ENCODE measurements around the gene MSANTD7.

MSANTD7 gene

GRCh38 chr10:14879124-14879927 lies 41.2 kb downstream of the MSANTD7 start:
- TF ChIP-seq TAF1 (IDR thresholded peaks at IDR 0.05; ENCODE audit: low read depth, low read length) (no peak), POLR2A (IDR thresholded peaks at IDR 0.05; ENCODE audit: low read depth, low read length) (no peak), PAX5 (IDR thresholded peaks at IDR 0.05; ENCODE audit: insufficient read depth, low read length, severe bottlenecking) (no peak), POLR2AphosphoS5 (IDR thresholded peaks at IDR 0.05; ENCODE audit: low read depth, low read length) (no peak), POU2F2 (IDR thresholded peaks at IDR 0.05; ENCODE audit: low read depth, low read length) (no peak), SPI1 (IDR thresholded peaks at IDR 0.05; ENCODE audit: low read depth, low read length) (no peak)
- FAIRE-seq: no peak
- peak; percentile 27 for DNase-seq (ENCODE audit: insufficient read length, low spot score)

DNA sequence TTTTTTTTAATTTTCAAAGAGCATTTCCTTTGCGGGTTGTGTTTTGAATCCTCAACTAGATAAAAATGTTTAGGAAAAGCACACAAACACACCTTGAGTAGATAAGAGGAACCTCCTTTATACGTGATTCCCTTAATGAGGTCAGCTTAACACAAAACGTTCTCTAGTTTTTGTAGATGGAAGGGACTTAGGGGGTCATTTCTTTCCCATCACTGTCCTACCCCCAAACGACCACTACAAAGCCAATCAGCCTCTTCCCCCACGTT lies 41.8 kb downstream of the MSANTD7 start:
- no peak for TF ChIP-seq POLR2A (IDR thresholded peaks at IDR 0.05; ENCODE audit: low read depth, low read length)
- no peak for TF ChIP-seq SPI1 (IDR thresholded peaks at IDR 0.05; ENCODE audit: low read depth, low read length)
- no peak for TF ChIP-seq POU2F2 (IDR thresholded peaks at IDR 0.05; ENCODE audit: low read depth, low read length)
- TF ChIP-seq TAF1 (IDR thresholded peaks at IDR 0.05; ENCODE audit: low read depth, low read length): no peak
- TF ChIP-seq POLR2AphosphoS5 (IDR thresholded peaks at IDR 0.05; ENCODE audit: low read depth, low read length): no peak
- TF ChIP-seq PAX5 (IDR thresholded peaks at IDR 0.05; ENCODE audit: insufficient read depth, low read length, severe bottlenecking): no peak
- FAIRE-seq (peak; percentile 28), DNase-seq (ENCODE audit: insufficient read length, low spot score) (no peak)

GRCh38 chr10:14880229-14880628 lies 42.1 kb downstream of the MSANTD7 start:
- FAIRE-seq (no peak), DNase-seq (ENCODE audit: insufficient read length, low spot score) (no peak)
- TF ChIP-seq PAX5 (IDR thresholded peaks at IDR 0.05; ENCODE audit: insufficient read depth, low read length, severe bottlenecking) (no peak), POLR2A (IDR thresholded peaks at IDR 0.05; ENCODE audit: low read depth, low read length) (no peak), TAF1 (IDR thresholded peaks at IDR 0.05; ENCODE audit: low read depth, low read length) (no peak), SPI1 (IDR thresholded peaks at IDR 0.05; ENCODE audit: low read depth, low read length) (no peak), POLR2AphosphoS5 (IDR thresholded peaks at IDR 0.05; ENCODE audit: low read depth, low read length) (no peak), POU2F2 (IDR thresholded peaks at IDR 0.05; ENCODE audit: low read depth, low read length) (no peak)

GRCh38 chr10:14884082-14884481 lies 46.0 kb downstream of the MSANTD7 start:
- TF ChIP-seq TAF1 (IDR thresholded peaks at IDR 0.05; ENCODE audit: low read depth, low read length) (no peak), SPI1 (IDR thresholded peaks at IDR 0.05; ENCODE audit: low read depth, low read length) (peak; percentile 46; the same call in 1 of the 2 replicates), POU2F2 (IDR thresholded peaks at IDR 0.05; ENCODE audit: low read depth, low read length) (no peak), POLR2A (IDR thresholded peaks at IDR 0.05; ENCODE audit: low read depth, low read length) (no peak), PAX5 (IDR thresholded peaks at IDR 0.05; ENCODE audit: insufficient read depth, low read length, severe bottlenecking) (no peak), POLR2AphosphoS5 (IDR thresholded peaks at IDR 0.05; ENCODE audit: low read depth, low read length) (no peak)
- FAIRE-seq (no peak), DNase-seq (ENCODE audit: insufficient read length, low spot score) (no peak)
